COLO668 (cell line): ENCODE data around the gene MEOX2.

Experiments
- DNase-seq: peaks from one replicate; lab custom pipeline; 2025; ENCODE audit not compliant: unreplicated experiment; lab: John Stamatoyannopoulos, UW

The MEOX2 gene

DNA sequence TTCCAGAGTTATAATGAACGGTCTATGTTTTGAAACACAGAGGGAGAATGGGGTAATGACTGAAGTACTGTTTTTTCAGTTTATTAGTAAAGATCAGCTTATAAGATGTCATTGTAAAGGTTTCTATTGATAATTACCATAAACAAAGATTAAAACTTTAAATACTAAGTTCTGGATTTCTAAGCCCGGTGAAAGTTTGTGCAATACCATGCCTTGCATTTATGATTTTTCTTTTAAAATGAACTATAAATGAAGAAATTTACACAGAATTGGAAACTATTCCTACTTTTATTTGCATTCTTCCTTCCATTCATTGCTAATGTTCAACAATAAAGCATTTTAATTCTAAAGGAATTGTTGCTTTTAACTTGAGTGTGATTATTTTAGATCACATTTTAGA is 4.9 kb downstream of the MEOX2 start:
- DNase-seq, result no peak

DNA sequence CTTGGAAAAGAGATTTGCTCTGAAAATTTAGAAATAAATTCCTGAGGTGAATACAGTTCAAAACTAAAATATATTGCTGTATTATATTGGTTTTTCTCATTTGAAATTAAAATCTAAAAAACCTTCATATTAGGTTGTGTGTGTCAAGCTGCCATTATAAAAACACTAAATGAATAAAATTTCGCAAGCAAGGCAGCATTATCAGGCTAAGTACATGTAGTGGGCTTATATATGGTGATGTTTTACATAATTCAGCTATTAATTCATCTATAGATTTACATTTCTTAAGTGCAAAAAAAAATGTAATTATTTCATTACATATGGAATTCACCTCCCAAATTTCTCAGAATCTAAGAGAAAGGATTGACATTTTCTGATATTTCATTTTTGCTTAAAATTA is 5.3 kb downstream of the MEOX2 start:
- DNase-seq, result no peak

DNA sequence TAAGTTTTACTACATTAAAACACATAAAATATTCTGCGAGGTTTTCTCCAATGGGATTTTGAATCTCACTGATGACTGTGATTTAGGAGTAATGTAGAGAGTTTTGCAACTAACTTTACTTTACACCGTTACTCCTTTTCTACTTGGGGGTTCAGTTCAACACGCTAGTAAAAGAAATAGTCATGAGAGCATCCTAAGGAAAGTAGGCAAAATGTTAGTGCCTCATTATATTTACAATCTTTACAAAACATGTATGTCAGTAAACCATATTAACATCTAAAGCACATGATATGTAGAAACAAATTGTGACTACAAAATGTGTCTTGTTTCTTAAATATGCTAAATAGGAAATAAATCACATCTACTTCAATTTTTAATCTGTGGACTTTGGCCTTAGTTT is 6.0 kb downstream of the MEOX2 start:
- no peak for DNase-seq

DNA sequence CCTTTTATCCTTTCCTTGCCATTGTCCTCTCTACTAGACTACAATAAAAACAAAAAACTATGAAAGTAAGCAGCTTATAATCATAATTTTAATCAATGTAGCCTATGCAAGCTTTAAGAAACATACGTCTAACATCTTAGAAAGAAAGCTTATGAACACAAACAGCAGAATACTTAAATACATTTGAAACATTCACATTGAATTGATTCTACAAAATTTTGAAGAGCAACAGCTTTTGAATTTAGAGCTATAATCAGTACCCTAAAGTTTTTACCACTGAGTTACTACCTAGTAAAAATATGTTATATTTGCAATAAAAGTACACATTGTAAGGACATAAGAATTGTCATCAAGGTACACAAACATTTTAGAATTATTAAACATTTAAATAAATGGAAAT is 7.2 kb downstream of the MEOX2 start:
- DNase-seq, result no peak

DNA sequence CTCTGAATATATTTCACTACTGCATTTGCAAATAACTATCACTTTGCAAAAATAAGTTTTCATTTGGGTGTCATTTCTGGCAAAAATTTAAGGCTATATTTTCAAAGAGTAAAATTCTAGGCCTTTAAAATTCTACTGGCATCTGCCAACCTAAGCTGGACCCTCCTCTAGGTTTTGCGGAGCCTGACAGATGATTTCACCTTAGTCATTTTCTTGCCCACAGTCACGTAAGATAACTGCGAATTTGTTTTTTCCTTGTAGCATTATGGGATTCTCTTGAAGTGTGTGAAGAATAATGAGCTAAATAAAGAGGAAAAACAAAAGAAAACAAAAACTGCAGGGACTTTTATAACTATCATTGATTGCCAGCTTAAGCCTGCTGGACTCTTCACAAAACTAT is 7.8 kb downstream of the MEOX2 start:
- no peak for DNase-seq

DNA sequence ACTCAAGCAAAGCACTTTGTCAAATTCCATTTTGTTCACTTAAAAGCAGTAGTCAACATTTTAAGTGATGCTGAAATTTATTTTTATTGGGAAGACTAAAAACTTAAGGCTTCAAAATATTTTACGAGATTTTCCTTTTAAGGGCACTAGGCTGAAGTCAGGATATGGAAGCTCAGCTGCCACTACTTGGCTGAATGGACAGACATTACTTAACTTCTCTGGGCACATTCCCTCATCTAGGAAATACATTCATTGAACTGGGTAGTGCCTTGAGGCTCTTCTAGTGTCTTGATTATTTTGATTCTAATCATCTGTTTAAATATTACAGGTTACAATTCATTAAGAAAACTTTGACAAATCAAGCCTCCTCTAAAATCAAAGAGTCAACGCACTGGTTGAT is 11.1 kb downstream of the MEOX2 start:
- no peak for DNase-seq

DNA sequence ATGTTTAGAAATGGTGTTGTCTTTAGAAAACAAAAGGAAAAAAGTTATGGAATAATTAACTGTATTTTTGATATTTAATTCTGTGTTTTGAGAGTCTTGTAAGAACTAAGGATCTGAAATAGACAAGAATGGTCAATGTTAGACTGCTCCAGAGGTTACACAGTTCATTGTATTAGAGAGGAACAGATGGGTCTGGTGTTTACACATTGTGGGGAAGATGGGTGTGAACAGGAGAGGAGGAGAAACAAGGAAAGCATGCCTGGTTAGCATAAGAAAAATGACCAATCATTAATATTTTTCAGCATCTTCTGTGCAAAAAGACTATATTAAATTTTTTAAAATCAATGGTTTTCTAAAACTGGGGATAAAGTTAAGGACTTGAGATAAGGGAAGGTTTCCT is 11.9 kb downstream of the MEOX2 start:
- no peak for DNase-seq

DNA sequence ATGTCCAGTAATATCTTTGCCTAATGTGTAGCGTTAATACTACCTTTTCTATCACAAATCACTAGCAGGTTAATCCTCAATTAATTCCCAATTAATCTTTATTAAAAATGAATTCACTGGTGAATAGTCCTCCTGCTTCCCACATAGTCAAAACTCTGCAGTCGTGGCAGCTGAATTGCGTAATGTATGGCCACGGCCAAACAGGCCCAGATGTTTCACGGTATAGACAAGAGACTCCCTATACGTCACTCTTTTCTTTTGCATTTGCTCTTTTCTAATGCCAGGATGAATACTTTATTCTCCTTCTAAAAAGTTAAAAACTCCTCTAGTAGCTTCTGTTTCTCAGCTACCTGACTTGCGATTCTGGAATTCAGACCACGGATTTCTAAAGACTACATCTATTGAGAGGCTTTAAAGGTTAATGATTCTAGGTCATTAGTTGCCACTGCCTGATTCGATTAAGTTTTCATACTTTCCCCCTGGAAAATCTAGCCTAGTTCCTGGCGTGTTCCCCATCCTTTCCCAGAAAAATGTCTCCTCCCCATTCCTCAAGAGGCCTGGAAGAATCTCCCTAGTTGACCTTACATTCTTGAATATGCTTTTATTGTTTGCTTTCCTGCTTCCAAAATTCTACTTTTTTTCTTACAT is 16.9 kb downstream of the MEOX2 start:
- no peak for DNase-seq

DNA sequence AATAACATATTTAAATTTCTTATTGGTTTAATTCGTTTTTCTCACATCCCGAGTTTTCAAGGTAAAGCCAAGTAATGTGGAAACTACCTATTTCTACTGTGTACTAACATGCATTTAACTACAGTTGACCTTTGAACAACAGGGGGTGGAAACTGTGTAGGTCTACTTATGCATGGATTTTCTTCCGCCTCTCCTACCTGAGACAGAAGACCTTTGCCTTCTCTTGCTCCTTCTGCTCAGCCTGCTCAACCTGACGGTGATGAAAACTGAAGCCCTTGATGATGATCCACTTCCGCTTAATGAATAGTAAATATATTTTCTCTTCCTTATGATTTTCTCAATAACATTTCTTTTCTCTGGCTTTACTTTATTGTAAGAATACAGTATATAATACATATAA is 18.5 kb downstream of the MEOX2 start:
- DNase-seq, result no peak

DNA sequence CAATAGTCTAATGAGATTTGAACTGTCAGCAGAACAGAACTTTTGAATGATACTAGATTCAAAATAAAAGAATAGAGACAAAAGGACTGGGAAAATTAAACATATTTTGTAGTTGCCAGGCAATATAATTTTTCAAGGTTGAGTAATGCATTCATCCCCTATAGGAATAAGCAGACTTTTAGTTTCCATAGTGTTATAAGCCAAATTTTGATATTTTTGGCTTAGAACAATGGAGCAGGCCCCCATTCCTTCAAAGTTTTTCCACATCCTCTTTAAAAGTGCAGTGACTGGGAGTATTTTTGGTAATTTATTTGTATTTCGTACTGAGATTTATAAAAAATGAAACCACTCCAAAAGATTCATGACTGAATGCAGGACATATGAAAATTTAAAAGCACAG is 24.0 kb downstream of the MEOX2 start:
- DNase-seq, result no peak

DNA sequence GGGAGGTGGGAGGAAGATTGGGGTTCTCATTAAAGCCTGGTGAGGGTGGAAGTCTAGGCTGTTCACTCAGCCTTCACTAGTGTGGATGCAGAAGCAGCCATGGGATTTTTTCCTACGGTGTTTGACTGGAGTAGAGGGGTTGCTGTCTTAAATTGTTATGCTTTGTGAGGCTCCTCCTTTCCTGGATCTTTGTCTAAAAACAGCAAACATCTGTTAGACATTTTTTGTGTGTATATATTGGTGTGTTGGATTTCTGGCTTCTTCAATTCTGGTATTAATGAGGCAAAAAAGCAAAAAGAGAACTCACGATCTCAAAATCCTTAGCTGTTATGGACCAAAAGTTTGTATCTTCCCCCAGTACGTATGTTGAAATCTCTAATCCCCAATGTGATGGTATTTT is 28.2 kb downstream of the MEOX2 start:
- DNase-seq, result no peak

DNA sequence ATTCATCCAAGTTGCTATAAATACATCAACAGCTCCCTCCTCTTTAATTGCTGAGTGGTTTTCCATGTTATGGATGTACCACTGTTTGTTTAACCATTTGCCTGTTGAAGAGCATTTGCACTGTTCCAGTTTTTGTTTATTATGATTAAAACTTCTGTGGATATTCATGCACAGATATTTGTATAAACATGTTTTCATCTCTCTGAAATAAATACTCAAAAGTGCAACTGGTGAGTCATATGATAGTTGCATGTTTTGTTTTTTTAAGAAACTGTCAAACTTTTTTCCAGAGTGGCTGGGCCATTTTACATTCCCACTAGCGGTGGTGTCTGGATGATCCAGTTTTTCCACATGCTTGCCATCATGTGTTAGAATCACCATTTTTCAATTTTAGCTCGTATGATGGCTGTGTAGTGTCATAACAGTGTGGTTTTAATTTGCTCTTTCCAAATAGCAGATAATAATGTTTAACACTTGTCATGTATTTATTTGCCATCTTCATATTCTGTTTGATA is 33.6 kb downstream of the MEOX2 start:
- DNase-seq, result no peak

DNA sequence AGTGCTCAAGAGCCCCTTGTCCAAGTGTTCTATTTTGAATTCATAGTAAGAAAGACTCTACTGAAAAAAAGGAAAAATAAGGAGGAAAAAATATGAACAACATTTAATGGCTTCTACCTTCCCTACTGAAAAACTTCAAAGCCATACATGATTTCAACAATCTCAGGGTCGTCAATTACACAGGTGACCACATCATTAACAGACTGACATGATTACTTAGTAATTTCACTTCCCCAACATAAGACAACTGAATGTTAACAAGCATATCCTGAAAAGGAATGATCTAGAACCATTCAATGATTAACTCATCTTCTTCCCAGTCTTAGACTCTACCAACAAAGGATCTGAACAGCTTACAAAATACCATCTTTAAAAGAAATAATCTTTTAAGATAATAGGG is 34.8 kb downstream of the MEOX2 start:
- DNase-seq, result no peak

DNA sequence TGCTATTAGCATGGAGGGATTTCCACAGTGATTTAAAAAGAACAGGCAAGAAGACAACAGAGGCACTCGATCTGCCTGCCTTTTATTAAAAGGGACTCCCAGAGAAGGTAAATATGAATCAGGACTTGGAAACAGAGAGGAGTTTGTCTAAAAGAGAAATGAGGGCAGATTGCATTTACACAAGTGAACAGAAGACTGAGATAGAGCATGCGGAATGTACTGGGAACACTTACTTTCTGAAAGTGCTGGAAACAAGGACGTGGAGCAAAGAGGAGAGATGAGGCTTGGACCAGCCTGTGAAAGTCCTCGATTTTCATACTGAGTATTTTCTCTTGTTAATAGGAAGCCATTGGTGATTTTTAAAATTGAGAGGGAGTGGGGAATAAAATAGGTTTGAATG is 35.7 kb downstream of the MEOX2 start:
- no peak for DNase-seq

DNA sequence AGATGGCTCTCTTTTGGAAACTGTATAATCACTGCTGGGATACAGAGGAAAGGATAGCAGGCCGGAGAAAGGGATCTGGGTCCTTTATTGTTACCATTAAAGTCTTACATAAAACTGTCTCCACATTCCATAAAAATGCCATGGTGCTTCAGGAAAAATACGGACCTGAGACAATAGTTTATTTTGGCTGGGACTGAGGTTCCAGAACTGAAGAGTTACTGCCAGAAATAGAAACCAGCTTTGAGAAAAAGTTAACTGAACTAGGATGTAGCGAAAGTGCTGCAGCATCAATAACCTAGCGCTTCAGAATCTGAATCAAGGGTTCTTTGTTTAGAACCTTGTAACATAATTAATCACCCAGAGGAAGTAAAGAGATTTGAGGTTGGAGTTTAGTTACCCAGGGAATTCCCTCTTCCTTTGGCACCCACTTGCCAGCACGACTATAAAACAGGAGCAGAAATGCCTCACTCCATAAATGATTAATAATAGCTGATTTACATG is 38.0 kb downstream of the MEOX2 start:
- no peak for DNase-seq

DNA sequence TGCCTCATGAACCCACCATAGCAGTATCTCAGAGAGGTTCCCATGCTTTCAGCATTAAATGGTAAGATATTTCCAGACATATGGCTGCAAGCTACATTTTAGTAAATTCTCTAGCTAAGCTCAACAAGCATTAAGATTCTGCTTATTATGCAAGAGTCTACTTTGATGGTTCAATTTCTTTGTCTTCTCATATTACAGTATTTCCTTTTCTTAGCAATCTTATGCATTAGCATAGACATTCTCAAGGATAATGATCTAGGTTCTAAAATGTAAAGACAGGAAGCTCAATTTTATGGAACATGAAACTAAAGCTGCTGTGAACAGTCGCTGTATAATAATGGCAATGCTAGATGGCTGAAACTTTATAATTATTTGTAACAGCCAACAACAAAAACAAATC is 39.2 kb downstream of the MEOX2 start:
- no peak for DNase-seq

DNA sequence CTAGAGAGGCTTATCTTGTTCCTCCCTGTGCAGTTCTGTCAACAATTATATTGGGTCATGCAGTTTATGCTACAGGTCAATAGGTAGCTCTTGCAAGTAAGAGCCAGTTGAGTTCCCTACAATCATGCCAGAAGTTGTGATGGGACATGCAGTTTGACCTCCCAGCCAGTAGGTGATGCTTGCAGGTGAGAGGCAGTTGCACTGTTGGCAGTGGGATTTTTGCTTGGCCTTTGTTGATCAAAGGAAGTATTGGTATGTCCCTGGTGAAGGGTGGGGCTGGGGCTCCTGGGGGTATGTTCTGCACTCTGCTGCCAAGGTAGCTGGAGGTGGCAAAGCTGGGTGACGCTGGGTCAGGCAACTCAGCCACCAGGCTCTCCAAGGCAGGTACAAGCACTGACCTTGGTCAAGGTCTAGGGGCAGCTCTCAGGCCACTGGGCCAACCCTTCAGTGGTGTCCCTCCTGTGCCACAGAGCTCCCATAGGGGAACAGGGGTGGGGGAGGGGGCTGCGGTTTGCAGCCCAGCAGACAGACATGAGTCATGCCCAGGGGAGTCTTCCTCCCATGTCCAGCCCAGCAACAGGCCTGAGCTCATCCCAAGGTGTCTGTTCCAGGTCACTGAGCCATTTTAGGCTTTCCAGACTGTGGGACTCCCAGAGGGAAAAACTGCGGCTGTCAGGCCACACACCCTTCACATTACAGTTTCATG is 43.3 kb downstream of the MEOX2 start:
- DNase-seq, result no peak

DNA sequence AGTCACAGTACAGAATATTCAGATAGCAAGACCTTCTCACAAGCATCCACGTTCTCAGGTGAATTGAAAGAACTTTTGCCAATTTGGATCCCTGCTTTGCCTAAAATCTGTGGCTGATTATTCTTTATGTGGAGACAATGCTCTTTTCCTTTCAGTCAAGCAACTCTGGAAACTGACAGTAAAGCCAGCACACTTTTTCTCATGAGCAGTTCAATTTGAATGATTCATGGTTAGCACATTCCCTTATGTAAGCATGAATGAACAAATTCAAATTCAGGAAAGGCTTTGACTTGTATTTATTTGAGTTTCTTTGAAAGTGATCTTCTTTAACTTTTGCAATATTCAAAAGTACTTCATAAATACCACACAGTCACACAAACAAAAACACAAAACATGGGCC is 57.6 kb downstream of the MEOX2 start:
- DNase-seq, result no peak

DNA sequence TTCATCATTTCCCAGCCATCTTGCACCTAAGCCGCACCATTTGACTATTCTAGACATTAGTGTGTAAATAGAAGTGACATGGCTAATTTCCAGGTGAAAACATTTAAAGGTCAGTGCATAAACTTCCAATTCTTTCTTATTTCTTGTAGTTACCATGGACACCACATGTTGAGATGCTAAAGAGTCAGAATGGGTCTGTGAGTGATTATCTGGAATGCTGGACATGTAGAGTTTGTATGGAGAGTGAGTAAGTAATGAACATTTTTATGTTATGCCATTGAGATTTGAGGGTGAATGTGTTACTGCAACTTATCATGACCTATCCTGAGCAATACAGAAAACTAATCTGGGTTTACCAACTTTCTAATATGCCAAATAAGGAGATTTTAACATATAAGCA is 60.4 kb downstream of the MEOX2 start:
- no peak for DNase-seq

DNA sequence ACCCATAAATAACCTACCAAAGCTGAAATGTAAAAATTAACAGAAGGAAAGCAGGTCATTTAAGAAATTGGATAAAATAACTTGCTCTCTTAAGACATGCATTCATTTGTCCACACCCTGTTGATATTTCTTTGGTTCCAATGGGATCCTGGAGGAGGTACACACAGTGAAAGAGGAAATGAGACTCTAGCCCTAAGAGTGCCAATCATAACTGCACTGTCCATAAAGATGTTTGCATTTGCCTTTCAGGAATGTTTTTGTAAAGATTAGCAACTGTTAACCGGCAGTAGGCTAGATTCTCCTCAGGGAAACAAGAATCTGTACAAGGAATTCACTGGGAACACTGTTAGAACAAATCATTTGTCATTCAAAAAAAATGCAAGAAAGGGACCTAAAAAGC is 61.0 kb downstream of the MEOX2 start:
- DNase-seq, result no peak

DNA sequence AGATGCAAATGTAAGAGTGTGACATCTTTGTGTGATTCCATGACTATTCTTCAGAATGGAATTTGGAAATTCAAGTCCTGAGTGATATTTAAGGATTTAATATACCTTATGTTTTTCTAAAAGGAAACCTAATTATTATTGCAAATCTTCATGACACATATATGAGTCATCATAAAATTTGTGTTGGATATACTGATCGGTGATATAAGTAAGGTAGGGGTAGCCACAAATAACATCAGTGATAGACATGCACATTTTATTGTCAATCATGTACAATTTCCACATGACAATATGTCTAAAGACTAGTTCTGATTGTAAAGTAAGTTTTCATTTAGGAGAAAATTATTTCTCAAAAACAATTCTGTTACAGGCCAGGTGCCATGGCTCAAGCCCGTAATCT is 65.0 kb downstream of the MEOX2 start:
- DNase-seq, result no peak

DNA sequence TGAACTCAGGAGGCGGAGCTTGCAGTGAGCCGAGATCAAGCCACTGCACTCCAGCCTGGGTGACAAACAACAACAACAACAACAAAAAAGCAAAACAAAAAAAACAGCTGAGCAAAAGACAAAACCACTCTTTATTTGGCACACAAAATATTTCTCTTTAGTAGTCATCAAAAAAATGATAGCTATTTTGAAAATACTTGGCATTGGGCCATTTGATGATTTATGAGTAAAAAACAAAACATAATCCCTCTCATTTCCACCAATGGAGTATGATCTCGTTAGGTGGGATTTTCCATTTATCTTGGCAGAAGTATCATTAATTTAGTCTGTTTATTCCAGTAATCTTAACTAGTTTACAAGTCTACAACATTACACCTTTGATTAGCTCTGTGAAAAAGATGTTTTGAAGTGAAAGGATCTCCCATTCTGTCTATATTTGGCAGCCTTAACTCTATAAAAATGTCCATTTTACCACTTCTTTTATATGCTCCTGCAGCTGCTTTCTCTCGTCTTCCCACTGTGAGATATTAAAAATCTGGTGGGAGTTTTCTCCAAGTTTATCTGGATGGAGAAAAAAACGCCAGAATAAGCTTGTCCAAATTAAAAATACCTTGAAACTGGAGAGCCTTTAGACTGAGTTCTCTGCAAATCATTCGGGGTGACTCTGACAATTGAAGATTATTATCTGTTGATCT is 65.8 kb downstream of the MEOX2 start:
- DNase-seq, result no peak
